A549 (cell line): ENCODE data around the gene ZBED3. TPM values are rescaled to one million over a fixed set of nuclear protein-coding genes. Genes with fewer than 3 reads are reported as not detected.

Experiments
- ATAC-seq, 2 experiments: fragments of 200-7000 bp in 1 of 2; fragments of >200 bp in 1 of 2; cut with Nextera tagmentation in 1 of 2; cut with Tn5 transposase in 1 of 2; 3 replicates each; pipeline versions ENCODE4 v1.8.0 to v1.9.1; 2018 to 2020; ENCODE audit warnings: mild to moderate bottlenecking in 1 of 2, moderate library complexity in 1 of 2
- CTCF ChIA-PET: fragments of 300-600 bp; sonication (Branson Sonifier 250); formaldehyde crosslinking; extraction: SDS; loops from one replicate; lab custom pipeline; 2021; ENCODE audit warnings: antibody characterized with exemption, inconsistent platforms; lab: Yijun Ruan, JAX
- POLR2A ChIA-PET: fragments of 350-600 bp; formaldehyde crosslinking; extraction: SDS; loops from one replicate; lab custom pipeline; 2021; ENCODE audit warnings: antibody characterized with exemption, inconsistent platforms; lab: Yijun Ruan, JAX
- DNase-seq, 2 experiments: peaks; one replicate each; pipeline versions ENCODE4 v3.0.0 to v3.0.0-alpha.2; 2011 to 2016; ENCODE audit warnings: low read depth in 1 of 2, low spot score in 1 of 2
- FAIRE-seq: peaks from 2 replicates; lab custom pipeline; 2011; peaks lifted over from hg19 to GRCh38; lab: Jason Lieb, UNC
- H3K27ac ChIP-seq, 2 experiments: fragments of >200 bp; sonication (Bioruptor Twin); formaldehyde crosslinking; 3 replicates each; pipeline ENCODE4 v1.5.1; 2016 to 2017
- H3K4me1 ChIP-seq: fragments of >200 bp; sonication (Bioruptor Twin); formaldehyde crosslinking; 3 replicates; pipeline ENCODE4 v1.6.1; 2016
- H3K4me2 ChIP-seq: fragments of >200 bp; sonication (Bioruptor Twin); formaldehyde crosslinking; 3 replicates; pipeline ENCODE4 v1.6.1; 2016
- H3K4me3 ChIP-seq: fragments of >200 bp; sonication (Bioruptor Twin); formaldehyde crosslinking; 3 replicates; pipeline ENCODE4 v1.5.1; 2016
- H3K9me3 ChIP-seq: fragments of >200 bp; sonication (Bioruptor Twin); formaldehyde crosslinking; 3 replicates; pipeline ENCODE4 v1.6.1; 2016
- BCL3 ChIP-seq: fragments of >200 bp; sonication (Bioruptor Twin); formaldehyde crosslinking; IDR thresholded peaks from 3 replicates; pipeline ENCODE4 v1.6.1; 2016
- CBX2 ChIP-seq: fragments of 200-600 bp; sonication (generic); IDR thresholded peaks from 2 replicates; pipeline ENCODE4 v1.6.1; 2016; ENCODE audit warnings: low read depth, mild to moderate bottlenecking, borderline replicate concordance
- CHD2 ChIP-seq: fragments of 150-350 bp; IDR thresholded peaks from 2 replicates; pipeline ENCODE4 v1.6.1; 2014; ENCODE audit warnings: low read length; ENCODE audit not compliant: partially characterized antibody
- CTCF ChIP-seq: fragments of >200 bp; sonication (Bioruptor Twin); formaldehyde crosslinking; IDR thresholded peaks from 3 replicates; pipeline ENCODE4 v1.5.1; 2016
- EHMT2 ChIP-seq: fragments of 200-600 bp; sonication (generic); IDR thresholded peaks from 2 replicates; pipeline ENCODE4 v1.6.1; 2016; ENCODE audit warnings: antibody characterized with exemption, low read depth, mild to moderate bottlenecking, moderate library complexity
- ESRRA ChIP-seq: fragments of 150-350 bp; IDR thresholded peaks from 2 replicates; pipeline ENCODE4 v1.6.1; 2014; ENCODE audit warnings: mild to moderate bottlenecking, low read length, borderline replicate concordance
- FOSB ChIP-seq: fragments of 250-450 bp; sonication (Bioruptor Pico); IDR thresholded peaks from 2 replicates; pipeline ENCODE4 v1.5.0; 2020; ENCODE audit warnings: mild to moderate bottlenecking, moderate library complexity
- FOXS1 ChIP-seq: fragments of 250-450 bp; sonication (Bioruptor Pico); IDR thresholded peaks from 2 replicates; pipeline ENCODE4 v1.5.0; 2020; ENCODE audit warnings: mild to moderate bottlenecking, moderate library complexity
- HDAC2 ChIP-seq: fragments of 200-600 bp; sonication (generic); IDR thresholded peaks from 2 replicates; pipeline ENCODE4 v1.6.1; 2016
- HES2 ChIP-seq: fragments of >200 bp; sonication (Bioruptor Twin); formaldehyde crosslinking; IDR thresholded peaks from 2 replicates; pipeline ENCODE4 v1.6.1; 2016
- HEYL ChIP-seq: fragments of 250-450 bp; sonication (Bioruptor Pico); IDR thresholded peaks from 2 replicates; pipeline ENCODE4 v1.8.0; 2021; ENCODE audit warnings: mild to moderate bottlenecking, moderate library complexity
- HOXA7 ChIP-seq: fragments of 250-450 bp; sonication (Bioruptor Pico); IDR thresholded peaks from 2 replicates; pipeline ENCODE4 v1.5.0; 2020; ENCODE audit warnings: mild to moderate bottlenecking, moderate library complexity
- HOXB5 ChIP-seq: fragments of 250-450 bp; sonication (Bioruptor Pico); IDR thresholded peaks from 2 replicates; pipeline ENCODE4 v1.5.0; 2020; ENCODE audit warnings: mild to moderate bottlenecking, moderate library complexity
- JUN ChIP-seq, 2 experiments: fragments of >200 bp; sonication (Bioruptor Twin); formaldehyde crosslinking; IDR thresholded peaks; 2 replicates in 1 of 2; 3 replicates in 1 of 2; pipeline ENCODE4 v1.6.1; 2016 to 2017
- KDM5A ChIP-seq: fragments of 200-600 bp; sonication (generic); IDR thresholded peaks from 2 replicates; pipeline ENCODE4 v1.6.1; 2016; ENCODE audit warnings: antibody characterized with exemption, mild to moderate bottlenecking
- NPAS2 ChIP-seq: fragments of 250-450 bp; sonication (Bioruptor Pico); IDR thresholded peaks from 2 replicates; pipeline ENCODE4 v1.8.0; 2022; ENCODE audit warnings: mild to moderate bottlenecking, moderate library complexity, borderline replicate concordance
- NR3C1 ChIP-seq: fragments of >200 bp; sonication (Bioruptor Twin); formaldehyde crosslinking; IDR thresholded peaks from 3 replicates; pipeline ENCODE4 v1.6.1; 2017
- PHF8 ChIP-seq: fragments of 200-600 bp; sonication (generic); IDR thresholded peaks from 2 replicates; pipeline ENCODE4 v1.6.1; 2016; ENCODE audit warnings: low read depth, mild to moderate bottlenecking, antibody characterized with exemption, moderate library complexity, borderline replicate concordance
- POLR2A ChIP-seq: IDR thresholded peaks from 2 replicates; pipeline ENCODE4 v1.6.1; 2012; ENCODE audit warnings: mild to moderate bottlenecking, low read length
- RAD21 ChIP-seq, 2 experiments: fragments of >200 bp in 1 of 2; sonication (Bioruptor Twin) in 1 of 2; formaldehyde crosslinking in 1 of 2; IDR thresholded peaks in 1 of 2; conservative IDR thresholded peaks in 1 of 2; 2 replicates in 1 of 2; 3 replicates in 1 of 2; pipeline ENCODE4 v1.6.1; 2012 to 2018; ENCODE audit warnings: inconsistent platforms in 1 of 2
- SMC3 ChIP-seq: fragments of >200 bp; sonication (Bioruptor Twin); formaldehyde crosslinking; IDR thresholded peaks from 3 replicates; pipeline ENCODE4 v1.6.1; 2018; ENCODE audit warnings: inconsistent platforms
- TFCP2L1 ChIP-seq: fragments of 250-450 bp; sonication (Bioruptor Pico); IDR thresholded peaks from 2 replicates; pipeline ENCODE4 v1.5.0; 2021; ENCODE audit warnings: mild to moderate bottlenecking
- USF2 ChIP-seq: fragments of 450-650 bp; IDR thresholded peaks from 2 replicates; pipeline ENCODE4 v1.6.1; 2014; ENCODE audit warnings: antibody characterized with exemption
- WGBS: methylation state at CpG from one replicate; pipeline ENCODE4 v1.1.6; 2017; ENCODE audit errors: missing lambda C conversion rate; 5-methylcytosine and 5-hydroxymethylcytosine counted together
- polyA plus RNA-seq, 4 experiments: library from polyadenylated mRNA; depleted of rRNA in 3 of 4; stranded (reverse); fragments of >200 nt; fragmentation: RNase III in 1 of 4; extraction: RNeasy Plus Mini Kit Qiagen cat#74134 plus additional on column Dnase treatment in 1 of 4; gene quantifications; 2 replicates in 3 of 4; 3 replicates in 1 of 4; pipeline ENCODE4 v1.2.3, GENCODE V29; 2011 to 2017
- TF ChIP-seq, protein P1 (sequence below): fragments of 250-450 bp; sonication (Bioruptor Pico); IDR thresholded peaks from 2 replicates; pipeline ENCODE4 v1.5.0; 2021; ENCODE audit warnings: mild to moderate bottlenecking, moderate library complexity, borderline replicate concordance
- TF ChIP-seq, protein P2 (sequence below): IDR thresholded peaks from 2 replicates; pipeline ENCODE4 v1.6.1; 2012
- TF ChIP-seq, protein P3 (sequence below): IDR thresholded peaks from 2 replicates; pipeline ENCODE4 v1.6.1; 2012
- TF ChIP-seq, protein P4 (sequence below): fragments of 250-450 bp; sonication (Bioruptor Pico); IDR thresholded peaks from 2 replicates; pipeline ENCODE4 v1.5.0; 2020; ENCODE audit warnings: low read depth, mild to moderate bottlenecking, moderate library complexity

The ZBED3 gene
- polyA plus RNA-seq, 2 of the 4 experiments (the other 2 are of a cell fraction), result 4.1 to 10.5 TPM

GRCh38 chr5:77076961-77077828 lies 9.9 kb downstream of the ZBED3 start:
- DNase-seq (peak; percentile 75 to 77), FAIRE-seq (no peak), ATAC-seq (peak; percentile 92 to 96)
- Histone ChIP-seq H3K27ac (peak overlapping the region; percentile 78 to 92), H3K9me3 (no peaks in the 10 kb centered on the region), H3K4me3 (peak overlapping the region; percentile 61), H3K4me1 (0 out of 3 replicates have a peak, but pooled peaks cover 6% of the 10 kb centered on the region), H3K4me2 (peak overlapping the region; percentile 66)
- ChIA-PET CTCF (interaction anchor here (0.6 to 5.5 kb wide), 55 partner anchors 10 to 554 kb away, joined by 3 to 66 read pairs (median 4); partner anchors contain the start of genes AGGF1, WDR41 and ZBED3), POLR2A (interaction anchor here (0.6 to 2.4 kb wide), 4 partner anchors 9 to 803 kb away, joined by 3 to 14 read pairs (median 8); partner anchors contain the start of genes AGGF1, WDR41 and ZBED3)
- WGBS, result 32% methylated on average over 18 of the region's 105 CpGs
- TF ChIP-seq HES2 (no peak), HOXA7 (no peak), BCL3 (0 out of 3 replicates have a peak, but pooled peaks have one; percentile 16), PHF8 (no peak), SMC3 (peak; percentile 69), TFCP2L1 (CRISPR knock-in tag) (no peak), FOXS1 (no peak), POLR2A (peak; percentile 22), NPAS2 (CRISPR knock-in tag) (no peak), RAD21 (conservative IDR thresholded peaks at IDR 0.05 in 1 of 2, IDR thresholded peaks at IDR 0.05 in 1 of 2) (peak; percentile 59 to 80), EHMT2 (no peak), CHD2 (no peak), CTCF (peak; percentile 97; the same call in 2 of the 3 replicates), CBX2 (no peak), FOSB (CRISPR knock-in tag) (no peak), KDM5A (no peak), JUN (IDR thresholded peaks at IDR 0.05) (peak; percentile 68 to 83; a peak in 3 of 5 replicates), HDAC2 (no peak), NR3C1 (no peak), HEYL (CRISPR knock-in tag) (no peak), HOXB5 (CRISPR knock-in tag) (peak; percentile 13; the same call in 1 of the 2 replicates), ESRRA (no peak), USF2 (no peak)
- TF ChIP-seq, protein P1, sequence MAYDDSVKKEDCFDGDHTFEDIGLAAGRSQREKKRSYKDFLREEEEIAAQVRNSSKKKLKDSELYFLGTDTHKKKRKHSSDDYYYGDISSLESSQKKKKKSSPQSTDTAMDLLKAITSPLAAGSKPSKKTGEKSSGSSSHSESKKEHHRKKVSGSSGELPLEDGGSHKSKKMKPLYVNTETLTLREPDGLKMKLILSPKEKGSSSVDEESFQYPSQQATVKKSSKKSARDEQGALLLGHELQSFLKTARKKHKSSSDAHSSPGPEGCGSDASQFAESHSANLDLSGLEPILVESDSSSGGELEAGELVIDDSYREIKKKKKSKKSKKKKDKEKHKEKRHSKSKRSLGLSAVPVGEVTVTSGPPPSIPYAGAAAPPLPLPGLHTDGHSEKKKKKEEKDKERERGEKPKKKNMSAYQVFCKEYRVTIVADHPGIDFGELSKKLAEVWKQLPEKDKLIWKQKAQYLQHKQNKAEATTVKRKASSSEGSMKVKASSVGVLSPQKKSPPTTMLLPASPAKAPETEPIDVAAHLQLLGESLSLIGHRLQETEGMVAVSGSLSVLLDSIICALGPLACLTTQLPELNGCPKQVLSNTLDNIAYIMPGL (CRISPR knock-in tag), result peak; percentile 32; the same call in 1 of the 2 replicates
- TF ChIP-seq, protein P2, sequence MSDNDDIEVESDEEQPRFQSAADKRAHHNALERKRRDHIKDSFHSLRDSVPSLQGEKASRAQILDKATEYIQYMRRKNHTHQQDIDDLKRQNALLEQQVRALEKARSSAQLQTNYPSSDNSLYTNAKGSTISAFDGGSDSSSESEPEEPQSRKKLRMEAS, result peak; percentile 33; the same call in 1 of the 2 replicates
- TF ChIP-seq, protein P3, sequence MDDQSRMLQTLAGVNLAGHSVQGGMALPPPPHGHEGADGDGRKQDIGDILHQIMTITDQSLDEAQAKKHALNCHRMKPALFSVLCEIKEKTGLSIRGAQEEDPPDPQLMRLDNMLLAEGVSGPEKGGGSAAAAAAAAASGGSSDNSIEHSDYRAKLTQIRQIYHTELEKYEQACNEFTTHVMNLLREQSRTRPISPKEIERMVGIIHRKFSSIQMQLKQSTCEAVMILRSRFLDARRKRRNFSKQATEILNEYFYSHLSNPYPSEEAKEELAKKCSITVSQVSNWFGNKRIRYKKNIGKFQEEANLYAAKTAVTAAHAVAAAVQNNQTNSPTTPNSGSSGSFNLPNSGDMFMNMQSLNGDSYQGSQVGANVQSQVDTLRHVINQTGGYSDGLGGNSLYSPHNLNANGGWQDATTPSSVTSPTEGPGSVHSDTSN, result 0 out of 2 replicates have a peak, but pooled peaks have one; percentile 6
- TF ChIP-seq, protein P4, sequence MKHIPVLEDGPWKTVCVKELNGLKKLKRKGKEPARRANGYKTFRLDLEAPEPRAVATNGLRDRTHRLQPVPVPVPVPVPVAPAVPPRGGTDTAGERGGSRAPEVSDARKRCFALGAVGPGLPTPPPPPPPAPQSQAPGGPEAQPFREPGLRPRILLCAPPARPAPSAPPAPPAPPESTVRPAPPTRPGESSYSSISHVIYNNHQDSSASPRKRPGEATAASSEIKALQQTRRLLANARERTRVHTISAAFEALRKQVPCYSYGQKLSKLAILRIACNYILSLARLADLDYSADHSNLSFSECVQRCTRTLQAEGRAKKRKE (CRISPR knock-in tag), result 0 out of 2 replicates have a peak, but pooled peaks have one; percentile 48
